ENCODE measurements around the gene BAAT. TPM values are rescaled to one million over a fixed set of nuclear protein-coding genes. Genes with fewer than 3 reads are reported as not detected.

BAAT gene
- total and polyA plus RNA-seq, 3 donors from 2014 or later, result 0.13 to 0.31 TPM; not detected in 1

DNA sequence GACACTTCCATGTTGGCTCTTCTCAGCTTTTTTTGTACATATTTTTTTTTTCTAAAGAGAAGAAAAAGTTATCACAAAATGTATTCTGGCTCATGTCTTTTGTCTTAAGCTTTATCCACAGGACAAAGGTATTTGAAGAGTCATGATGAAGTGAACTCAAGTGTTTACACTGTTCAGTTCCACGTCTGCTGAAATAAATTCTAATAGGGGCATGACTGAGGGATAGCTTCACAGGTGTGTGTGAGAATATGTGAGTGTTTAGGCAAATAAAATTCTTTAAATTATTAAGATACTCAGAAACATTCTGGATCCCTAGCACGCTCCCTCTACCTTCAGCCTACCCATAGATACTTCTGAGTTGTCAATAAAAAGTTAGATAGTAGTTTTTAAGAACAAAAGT, 59.8 kb downstream of the BAAT start:
- Histone ChIP-seq H3K4me1 (no peaks in the 10 kb centered on the region), H3K4me3 (no peak overlapping the region), H3K36me3 (ENCODE audit: low read depth, missing control alignments) (no peaks in the 10 kb centered on the region), H3K27ac (no peak overlapping the region), H3K9me3 (no peaks in the 10 kb centered on the region), H3K27me3 (no peaks in the 10 kb centered on the region)
- TF ChIP-seq, protein P1, sequence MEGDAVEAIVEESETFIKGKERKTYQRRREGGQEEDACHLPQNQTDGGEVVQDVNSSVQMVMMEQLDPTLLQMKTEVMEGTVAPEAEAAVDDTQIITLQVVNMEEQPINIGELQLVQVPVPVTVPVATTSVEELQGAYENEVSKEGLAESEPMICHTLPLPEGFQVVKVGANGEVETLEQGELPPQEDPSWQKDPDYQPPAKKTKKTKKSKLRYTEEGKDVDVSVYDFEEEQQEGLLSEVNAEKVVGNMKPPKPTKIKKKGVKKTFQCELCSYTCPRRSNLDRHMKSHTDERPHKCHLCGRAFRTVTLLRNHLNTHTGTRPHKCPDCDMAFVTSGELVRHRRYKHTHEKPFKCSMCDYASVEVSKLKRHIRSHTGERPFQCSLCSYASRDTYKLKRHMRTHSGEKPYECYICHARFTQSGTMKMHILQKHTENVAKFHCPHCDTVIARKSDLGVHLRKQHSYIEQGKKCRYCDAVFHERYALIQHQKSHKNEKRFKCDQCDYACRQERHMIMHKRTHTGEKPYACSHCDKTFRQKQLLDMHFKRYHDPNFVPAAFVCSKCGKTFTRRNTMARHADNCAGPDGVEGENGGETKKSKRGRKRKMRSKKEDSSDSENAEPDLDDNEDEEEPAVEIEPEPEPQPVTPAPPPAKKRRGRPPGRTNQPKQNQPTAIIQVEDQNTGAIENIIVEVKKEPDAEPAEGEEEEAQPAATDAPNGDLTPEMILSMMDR (IDR thresholded peaks at IDR 0.05), result no peak
- no peak for TF ChIP-seq POLR2A (IDR thresholded peaks at IDR 0.05)
- WGBS, 2 donors, result 83 to 85% methylated on average over 2 of the region's 2 CpGs
- intact Hi-C loops (cut with DNase I; ENCODE audit: low total_unique reads), result no loop called here
- DNase-seq, result no peak

- Histone ChIP-seq H3K27ac (no peak overlapping the region), H3K27me3 (no peaks in the 10 kb centered on the region), H3K9me3 (no peaks in the 10 kb centered on the region), H3K36me3 (ENCODE audit: low read depth, missing control alignments) (no peaks in the 10 kb centered on the region), H3K4me3 (no peak overlapping the region), H3K4me1 (no peaks in the 10 kb centered on the region)
- intact Hi-C loops (cut with DNase I; ENCODE audit: low total_unique reads), result no loop called here
- TF ChIP-seq, protein P1 (IDR thresholded peaks at IDR 0.05), result no peak
- TF ChIP-seq POLR2A (IDR thresholded peaks at IDR 0.05), result no peak
- DNase-seq, result no peak
- 85 to 86% methylated on average over 3 of the region's 3 CpGs for WGBS, 2 donors
Observed at GRCh38 chr9:101324245-101324804, 60.5 kb downstream of the BAAT start.

DNA sequence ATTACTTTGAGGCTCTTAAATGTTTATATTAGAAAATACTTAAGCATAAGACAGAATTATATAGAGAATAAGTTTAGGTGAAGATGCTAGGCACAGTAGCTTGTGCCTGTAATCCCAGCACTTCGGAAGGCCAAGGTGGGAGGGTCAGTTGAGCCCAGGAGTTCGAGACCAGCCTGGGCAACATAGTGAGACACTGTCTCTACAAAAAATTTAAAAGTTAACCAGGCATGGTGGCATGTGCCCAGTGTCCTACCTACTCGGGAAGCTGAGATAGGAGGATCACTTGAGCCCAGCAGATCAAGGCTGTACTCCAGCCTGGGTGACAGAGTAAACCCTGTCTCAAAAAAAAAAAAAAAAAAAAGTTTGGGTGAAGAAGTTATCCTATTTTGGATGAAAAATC, 61.7 kb downstream of the BAAT start:
- Histone ChIP-seq H3K4me3 (no peak overlapping the region), H3K9me3 (no peaks in the 10 kb centered on the region), H3K4me1 (no peaks in the 10 kb centered on the region), H3K27me3 (no peaks in the 10 kb centered on the region), H3K27ac (no peak overlapping the region), H3K36me3 (ENCODE audit: low read depth, missing control alignments) (no peaks in the 10 kb centered on the region)
- no peak for TF ChIP-seq POLR2A (IDR thresholded peaks at IDR 0.05)
- TF ChIP-seq, protein P1 (IDR thresholded peaks at IDR 0.05), result no peak
- 92 to 93% methylated on average over 3 of the region's 3 CpGs for WGBS, 2 donors
- DNase-seq, result no peak
- intact Hi-C loops (cut with DNase I; ENCODE audit: low total_unique reads), result no loop called here

GRCh38 chr9:101317735-101318134, 67.1 kb downstream of the BAAT start:
- Histone ChIP-seq H3K4me1 (no peaks in the 10 kb centered on the region), H3K9me3 (no peaks in the 10 kb centered on the region), H3K4me3 (no peak overlapping the region), H3K27ac (no peak overlapping the region), H3K27me3 (no peaks in the 10 kb centered on the region), H3K36me3 (ENCODE audit: low read depth, missing control alignments) (no peaks in the 10 kb centered on the region)
- intact Hi-C loops (cut with DNase I; ENCODE audit: low total_unique reads), result no loop called here
- no peak for DNase-seq
- no peak for TF ChIP-seq POLR2A (IDR thresholded peaks at IDR 0.05)
- TF ChIP-seq, protein P1 (IDR thresholded peaks at IDR 0.05), result no peak

GRCh38 chr9:101315112-101315450, 69.7 kb downstream of the BAAT start:
- no peak for DNase-seq
- intact Hi-C loops (cut with DNase I; ENCODE audit: low total_unique reads), result no loop called here
- Histone ChIP-seq H3K9me3 (no peaks in the 10 kb centered on the region), H3K27ac (no peak overlapping the region), H3K4me1 (no peaks in the 10 kb centered on the region), H3K4me3 (no peak overlapping the region), H3K27me3 (no peaks in the 10 kb centered on the region), H3K36me3 (ENCODE audit: low read depth, missing control alignments) (no peaks in the 10 kb centered on the region)
- no peak for TF ChIP-seq POLR2A (IDR thresholded peaks at IDR 0.05)
- TF ChIP-seq, protein P1 (IDR thresholded peaks at IDR 0.05), result no peak
- WGBS, 2 donors, result 92 to 93% methylated on average over 2 of the region's 2 CpGs

Measured in testis (tissue), 3 donors.